Thymus (tissue), 11 donors: ENCODE results near the gene FAM168A. TPM values are rescaled to one million over a fixed set of nuclear protein-coding genes. Genes with fewer than 3 reads are reported as not detected.

Experiments
- DNase-seq, 9 donors: peaks; one replicate each; pipeline ENCODE4 v3.0.0-alpha.2; 2013; ENCODE audit warnings: low spot score in 9 of 9, low read depth in 6 of 9, missing footprints in 1 of 9
- H3K27ac ChIP-seq, 2 donors: one replicate each; pipeline ENCODE4 v1.5.1; 2013; ENCODE audit warnings: control low read depth in 1 of 2, low read depth in 1 of 2, low read length in 1 of 2, mild to moderate bottlenecking in 1 of 2, moderate library complexity in 1 of 2
- H3K27me3 ChIP-seq, 2 donors: one replicate each; pipeline ENCODE4 v1.5.1; 2013; ENCODE audit warnings: low read length in 1 of 2; ENCODE audit not compliant: control insufficient read depth in 2 of 2, insufficient read depth in 1 of 2
- H3K36me3 ChIP-seq, 2 donors: one replicate each; pipeline ENCODE4 v1.5.1; 2013; ENCODE audit warnings: low read length in 1 of 2, mild to moderate bottlenecking in 1 of 2, moderate library complexity in 1 of 2; ENCODE audit not compliant: control insufficient read depth in 2 of 2, insufficient read depth in 2 of 2
- H3K4me1 ChIP-seq, 2 donors: one replicate each; pipeline ENCODE4 v1.5.1; 2013; ENCODE audit warnings: low read length in 2 of 2; ENCODE audit not compliant: control insufficient read depth in 2 of 2, insufficient read depth in 2 of 2
- H3K4me3 ChIP-seq, 2 donors: one replicate each; pipeline ENCODE4 v1.5.1; 2013; ENCODE audit warnings: low read length in 2 of 2, control low read depth in 1 of 2, mild to moderate bottlenecking in 1 of 2
- H3K9me3 ChIP-seq, 2 donors: one replicate each; pipeline ENCODE4 v1.5.1; 2013; ENCODE audit warnings: low read length in 1 of 2, mild to moderate bottlenecking in 1 of 2; ENCODE audit not compliant: control insufficient read depth in 2 of 2, insufficient read depth in 1 of 2
- WGBS: extraction: QIAGEN DNeasy Blood & Tissue Kit; methylation state at CpG from one replicate; pipeline ENCODE4 v1.1.7; 2013; 5-methylcytosine and 5-hydroxymethylcytosine counted together
- polyA plus RNA-seq: library from polyadenylated mRNA; stranded (reverse); fragments of 200-250 nt; gene quantifications from one replicate; pipeline ENCODE4 v1.2.3, GENCODE V29; 2013
- total RNA-seq: library from RNA; stranded (reverse); fragments of 120-200 nt; gene quantifications from one replicate; pipeline ENCODE4 v1.2.4, GENCODE V29; 2013
- donor health status: healthy.

FAM168A gene
- total and polyA plus RNA-seq, 2 donors, result 6.8 to 9.7 TPM

DNA sequence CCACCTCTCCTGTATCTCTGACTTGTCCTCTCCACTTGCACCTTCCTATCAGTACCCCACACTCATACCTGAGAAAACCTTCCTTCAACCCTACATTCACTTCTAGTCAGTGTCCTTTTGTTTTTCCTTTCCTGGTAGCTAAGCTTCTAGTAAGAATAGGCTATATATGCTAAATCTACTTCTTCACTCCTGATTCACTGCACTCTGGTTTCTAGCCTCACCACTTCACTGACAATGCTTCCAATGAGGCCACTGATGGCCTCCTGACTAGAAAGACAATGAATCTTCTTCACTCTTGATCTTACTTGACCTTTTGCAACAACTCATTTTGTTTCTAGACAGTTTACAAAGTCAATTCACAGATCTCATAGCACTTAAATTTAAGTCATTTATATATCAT, 169.7 kb downstream of the FAM168A start:
- H3K27me3 ChIP-seq, result no peaks in the 10 kb centered on the region
- no peak overlapping the region for H3K4me3 ChIP-seq
- H3K4me1 ChIP-seq, result no peaks in the 10 kb centered on the region
- H3K27ac ChIP-seq, result no peak overlapping the region
- no peaks in the 10 kb centered on the region for H3K9me3 ChIP-seq
- DNase-seq, result no peak
- no peaks in the 10 kb centered on the region for H3K36me3 ChIP-seq

GRCh38 chr11:73426219-73426850, 171.6 kb downstream of the FAM168A start:
- no peak for DNase-seq
- 96% methylated on average over 2 of the region's 2 CpGs for WGBS
- Histone ChIP-seq H3K4me3 (no peak overlapping the region), H3K27me3 (no peaks in the 10 kb centered on the region), H3K9me3 (no peaks in the 10 kb centered on the region), H3K36me3 (no peaks in the 10 kb centered on the region), H3K4me1 (no peaks in the 10 kb centered on the region), H3K27ac (no peak overlapping the region)

GRCh38 chr11:73425108-73425507, 172.8 kb downstream of the FAM168A start:
- WGBS, result 97% methylated on average over 1 of the region's 1 CpG
- H3K4me1 ChIP-seq, result no peaks in the 10 kb centered on the region
- DNase-seq, result no peak
- H3K36me3 ChIP-seq, result no peaks in the 10 kb centered on the region
- no peak overlapping the region for H3K27ac ChIP-seq
- no peaks in the 10 kb centered on the region for H3K27me3 ChIP-seq
- no peaks in the 10 kb centered on the region for H3K9me3 ChIP-seq
- no peak overlapping the region for H3K4me3 ChIP-seq

- Histone ChIP-seq H3K4me3 (no peak overlapping the region), H3K27me3 (no peaks in the 10 kb centered on the region), H3K9me3 (no peaks in the 10 kb centered on the region), H3K27ac (no peak overlapping the region), H3K36me3 (peaks cover 4% of the 10 kb centered on the region in 2 donors), H3K4me1 (no peaks in the 10 kb centered on the region)
- WGBS, result 96% methylated on average over 3 of the region's 3 CpGs
- DNase-seq, result no peak
Observed at GRCh38 chr11:73423506-73423905, 174.4 kb downstream of the FAM168A start.

- Histone ChIP-seq H3K4me1 (no peaks in the 10 kb centered on the region), H3K27ac (no peak overlapping the region), H3K27me3 (no peaks in the 10 kb centered on the region), H3K9me3 (no peaks in the 10 kb centered on the region), H3K36me3 (peaks cover 4 to 9% of the 10 kb centered on the region in 2 donors), H3K4me3 (no peak overlapping the region)
- no peak for DNase-seq
- 98% methylated on average over 4 of the region's 4 CpGs for WGBS
Observed at GRCh38 chr11:73422886-73423285, 175.0 kb downstream of the FAM168A start.

DNA sequence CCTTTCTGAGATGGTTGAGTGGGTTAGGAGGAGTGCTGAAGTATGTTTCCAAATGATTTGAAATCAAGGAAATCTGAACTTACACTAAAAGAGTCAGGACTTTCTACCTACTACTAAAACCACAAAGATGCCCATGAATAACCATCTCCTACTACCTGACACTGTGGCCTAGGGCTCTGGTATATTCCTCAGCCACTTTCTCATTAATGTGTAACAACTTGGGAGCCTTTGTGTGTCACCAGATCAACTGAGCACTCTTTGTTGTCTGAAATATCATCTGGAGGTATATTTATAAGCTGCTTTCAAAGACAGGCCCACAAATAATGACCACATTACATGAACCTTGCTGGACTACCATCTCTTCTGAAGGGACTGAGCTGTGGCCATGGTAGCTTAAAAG, 177.8 kb downstream of the FAM168A start:
- Histone ChIP-seq H3K4me1 (peaks cover 2 to 8% of the 10 kb centered on the region in 2 donors), H3K36me3 (peaks cover 4 to 9% of the 10 kb centered on the region in 2 donors), H3K4me3 (no peak overlapping the region), H3K9me3 (no peaks in the 10 kb centered on the region), H3K27me3 (no peaks in the 10 kb centered on the region), H3K27ac (no peak overlapping the region)
- DNase-seq, result no peak

DNA sequence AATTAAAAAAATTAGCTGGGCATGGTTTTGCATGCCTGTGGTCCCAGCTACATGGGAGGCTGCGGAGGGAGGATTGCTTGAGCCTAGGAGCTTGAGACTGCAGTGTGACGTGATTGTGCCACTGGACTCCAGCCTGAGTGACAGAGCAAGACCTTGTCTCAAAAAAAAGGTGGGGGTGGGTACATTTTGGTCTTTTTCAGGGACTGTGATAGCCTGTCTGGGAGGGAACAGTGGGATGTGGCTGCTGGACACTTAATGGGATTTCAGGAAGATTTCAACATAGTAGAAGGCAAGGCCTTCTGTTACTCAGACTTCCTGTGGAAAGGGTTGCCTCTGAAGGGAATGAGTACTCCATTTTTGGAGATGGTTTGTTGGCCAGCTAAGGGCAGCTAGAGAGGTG, 181.1 kb downstream of the FAM168A start:
- Histone ChIP-seq H3K27me3 (no peaks in the 10 kb centered on the region), H3K9me3 (no peaks in the 10 kb centered on the region), H3K27ac (no peak overlapping the region), H3K36me3 (peaks cover 4 to 11% of the 10 kb centered on the region in 2 donors), H3K4me3 (no peak overlapping the region), H3K4me1 (peaks cover 7 to 14% of the 10 kb centered on the region in 2 donors)
- DNase-seq, result no peak
- 97% methylated on average over 2 of the region's 2 CpGs for WGBS

DNA sequence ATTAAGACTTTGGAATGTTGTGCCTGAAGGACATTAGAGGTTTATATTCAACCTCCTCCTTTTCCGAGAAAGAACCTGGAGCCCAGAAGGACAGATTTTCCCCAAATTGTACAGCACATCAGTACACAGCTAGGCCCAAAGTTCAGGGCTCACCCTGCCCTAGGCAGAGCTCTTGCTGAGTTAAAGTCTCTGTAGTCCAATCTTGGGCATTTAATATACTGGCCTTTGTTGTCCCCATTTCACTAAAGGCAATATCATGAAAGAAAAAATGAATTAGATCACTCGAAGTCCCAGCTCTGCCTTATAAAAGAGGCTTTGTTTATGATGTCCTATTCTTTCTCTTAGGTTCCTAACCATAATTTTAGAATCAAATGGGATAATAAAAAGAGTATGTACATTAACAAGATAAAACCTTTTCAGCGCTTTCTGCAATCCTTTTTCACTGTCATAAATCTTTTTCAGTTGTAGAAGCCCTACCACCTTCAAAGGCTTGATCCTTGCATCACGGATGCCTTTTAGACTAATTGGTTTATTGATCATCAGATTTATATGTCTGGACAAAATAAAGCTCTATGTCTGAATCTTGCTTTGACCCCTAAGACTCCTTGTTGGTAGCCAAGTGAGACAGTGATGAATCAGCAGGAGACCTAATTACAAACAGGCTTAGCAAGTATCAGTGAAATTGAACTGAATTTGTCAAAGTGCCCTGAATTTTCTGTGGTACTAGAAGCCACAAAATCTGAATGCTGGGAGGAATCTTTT, 181.9 kb downstream of the FAM168A start:
- no peaks in the 10 kb centered on the region for H3K9me3 ChIP-seq
- H3K27me3 ChIP-seq, result no peaks in the 10 kb centered on the region
- DNase-seq, result no peak
- H3K27ac ChIP-seq, result no peak overlapping the region
- H3K36me3 ChIP-seq, result peaks cover 6 to 19% of the 10 kb centered on the region in 2 donors
- 97% methylated on average over 4 of the region's 4 CpGs for WGBS
- peaks cover 7 to 14% of the 10 kb centered on the region in 2 donors for H3K4me1 ChIP-seq
- no peak overlapping the region for H3K4me3 ChIP-seq

DNA sequence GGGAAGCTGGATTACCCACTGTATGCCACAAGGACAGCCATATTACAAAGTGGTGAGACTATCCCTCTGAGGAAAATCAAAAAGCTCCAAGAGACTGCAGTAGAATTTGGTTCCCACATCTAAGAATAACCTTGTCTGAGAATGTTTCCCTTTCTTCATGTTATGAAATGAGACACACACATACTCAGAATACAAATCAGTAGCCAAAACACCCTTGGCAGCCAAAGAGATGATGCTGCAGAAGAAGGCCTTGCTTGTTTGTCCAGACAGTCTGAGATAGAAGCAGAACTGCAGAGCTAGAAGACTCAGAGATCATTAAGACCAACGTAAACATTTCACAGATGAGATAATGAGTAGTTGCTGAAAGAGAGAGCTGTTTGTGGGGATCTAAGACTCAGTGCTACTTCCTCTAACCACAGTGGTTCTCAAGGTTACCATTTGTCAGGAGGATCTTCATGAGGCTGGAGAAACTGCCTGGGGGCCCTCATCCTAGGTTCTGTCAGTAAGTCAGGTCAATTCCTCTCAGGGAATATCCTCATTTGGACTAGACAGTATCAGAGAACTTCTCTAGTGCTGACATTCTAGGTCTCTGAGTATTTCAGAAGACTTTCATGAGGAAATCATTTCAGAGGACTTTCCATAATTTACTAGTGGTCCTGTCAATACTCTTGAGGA, 182.8 kb downstream of the FAM168A start:
- no peaks in the 10 kb centered on the region for H3K27me3 ChIP-seq
- H3K36me3 ChIP-seq, result peaks cover 11 to 22% of the 10 kb centered on the region in 2 donors
- DNase-seq, result peak in 3 of 9 donors; percentile 11 to 47 (median 15)
- H3K4me3 ChIP-seq, result no peak overlapping the region
- 22% methylated on average over 1 of the region's 1 CpG for WGBS
- peaks cover 7 to 14% of the 10 kb centered on the region in 2 donors for H3K4me1 ChIP-seq
- no peaks in the 10 kb centered on the region for H3K9me3 ChIP-seq
- H3K27ac ChIP-seq, result peak overlapping the region in 1 of 2 donors; percentile 14
